ENCODE data around the gene BTN1A1.
"Not testable (repeated sequence)": the region's sequence is repeated elsewhere in the genome, so short reads cannot be mapped to it uniquely, and the experiment has no call there.

The BTN1A1 gene

GRCh38 chr6:26516481-26517427 is 16.7 kb downstream of the BTN1A1 start:
- TF ChIP-seq CTCF (IDR thresholded peaks at IDR 0.05; ENCODE audit: low read depth, low read length), result no peak
- H3K4me3 ChIP-seq (ENCODE audit: low read depth, low read length), result no peak overlapping the region

GRCh38 chr6:26519359-26519758 is 19.3 kb downstream of the BTN1A1 start:
- no peak overlapping the region for H3K4me3 ChIP-seq (ENCODE audit: low read depth, low read length)
- no peak for TF ChIP-seq CTCF (IDR thresholded peaks at IDR 0.05; ENCODE audit: low read depth, low read length)

GRCh38 chr6:26520237-26520849 is 20.2 kb downstream of the BTN1A1 start:
- peak overlapping the region; percentile 50; the same call in 1 of the 2 replicates for H3K4me3 ChIP-seq (ENCODE audit: low read depth, low read length)
- no peak for TF ChIP-seq CTCF (IDR thresholded peaks at IDR 0.05; ENCODE audit: low read depth, low read length)

GRCh38 chr6:26520850-26521599 is 20.9 kb downstream of the BTN1A1 start:
- TF ChIP-seq CTCF (IDR thresholded peaks at IDR 0.05; ENCODE audit: low read depth, low read length), result no peak

GRCh38 chr6:26521600-26522391 is 21.7 kb downstream of the BTN1A1 start:
- peak overlapping the region; percentile 45 for H3K4me3 ChIP-seq (ENCODE audit: low read depth, low read length)

More at GRCh38 chr6:26520850-26521599, 20.9 kb downstream of the BTN1A1 start:
- H3K4me3 ChIP-seq (ENCODE audit: low read depth, low read length), result peak overlapping the region; percentile 45

GRCh38 chr6:26522486-26523228 is 22.6 kb downstream of the BTN1A1 start:
- peak overlapping the region; percentile 45; the same call in 1 of the 2 replicates for H3K4me3 ChIP-seq (ENCODE audit: low read depth, low read length)

More at GRCh38 chr6:26521600-26522391, 21.7 kb downstream of the BTN1A1 start:
- peak; percentile 25; the same call in 1 of the 2 replicates for TF ChIP-seq CTCF (IDR thresholded peaks at IDR 0.05; ENCODE audit: low read depth, low read length)

GRCh38 chr6:26524314-26524713 is 24.2 kb downstream of the BTN1A1 start:
- not testable (repeated sequence) for H3K4me3 ChIP-seq (ENCODE audit: low read depth, low read length)
